Astrocyte of the cerebellum (primary cell): ENCODE results near the gene TNFAIP2.
"Not testable (repeated sequence)": the region's sequence is repeated elsewhere in the genome, so short reads cannot be mapped to it uniquely, and the experiment has no call there.

Experiments used
- DNase-seq: peaks from one replicate; pipeline ENCODE4 v3.0.0-alpha.2; 2011; ENCODE audit warnings: low read depth
- H3K4me3 ChIP-seq: 2 replicates; pipeline ENCODE4 v1.5.1; 2011; ENCODE audit warnings: mild to moderate bottlenecking, low read depth, low read length, moderate library complexity
- in situ Hi-C: cut with HindIII; loops from 2 replicates; pipeline ENCODE4 v1.10.0; 2017; ENCODE audit warnings: low sequenced_read_pairs
- TF ChIP-seq, protein P1 (sequence below): IDR thresholded peaks from 2 replicates; pipeline ENCODE4 v1.5.1; 2012; ENCODE audit warnings: low read length, low read depth, moderate library complexity, mild to moderate bottlenecking; ENCODE audit errors: missing control alignments

TNFAIP2 gene

DNA sequence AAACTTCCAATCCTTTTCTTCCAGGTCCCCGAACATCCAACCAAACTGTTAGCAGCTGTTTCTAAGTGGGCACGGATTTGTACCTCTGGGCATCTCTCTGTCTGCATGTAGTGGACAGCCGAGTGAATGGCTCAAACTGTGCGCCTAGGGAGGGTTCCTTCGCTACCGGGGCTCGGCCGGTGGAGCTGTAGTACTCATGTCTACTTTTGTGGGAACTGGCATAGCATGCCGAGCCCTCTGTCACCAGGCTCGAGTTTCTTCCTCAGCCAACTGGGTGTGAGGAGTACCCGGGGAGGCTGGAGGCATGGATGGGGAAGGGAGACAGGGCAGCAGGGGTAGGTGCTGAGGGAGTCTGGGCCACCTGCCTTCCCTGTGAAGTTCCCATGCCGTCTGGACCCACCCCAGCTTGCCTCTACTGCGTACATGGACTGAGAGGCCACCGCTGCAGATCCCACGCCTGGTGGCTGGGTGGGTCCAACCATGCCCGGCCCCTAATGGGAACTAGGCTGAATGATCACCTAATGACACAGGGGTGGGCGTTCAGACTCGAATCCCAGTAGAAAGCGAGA, 23.0 kb downstream of the TNFAIP2 start:
- no peak overlapping the region for H3K4me3 ChIP-seq
- TF ChIP-seq, protein P1, sequence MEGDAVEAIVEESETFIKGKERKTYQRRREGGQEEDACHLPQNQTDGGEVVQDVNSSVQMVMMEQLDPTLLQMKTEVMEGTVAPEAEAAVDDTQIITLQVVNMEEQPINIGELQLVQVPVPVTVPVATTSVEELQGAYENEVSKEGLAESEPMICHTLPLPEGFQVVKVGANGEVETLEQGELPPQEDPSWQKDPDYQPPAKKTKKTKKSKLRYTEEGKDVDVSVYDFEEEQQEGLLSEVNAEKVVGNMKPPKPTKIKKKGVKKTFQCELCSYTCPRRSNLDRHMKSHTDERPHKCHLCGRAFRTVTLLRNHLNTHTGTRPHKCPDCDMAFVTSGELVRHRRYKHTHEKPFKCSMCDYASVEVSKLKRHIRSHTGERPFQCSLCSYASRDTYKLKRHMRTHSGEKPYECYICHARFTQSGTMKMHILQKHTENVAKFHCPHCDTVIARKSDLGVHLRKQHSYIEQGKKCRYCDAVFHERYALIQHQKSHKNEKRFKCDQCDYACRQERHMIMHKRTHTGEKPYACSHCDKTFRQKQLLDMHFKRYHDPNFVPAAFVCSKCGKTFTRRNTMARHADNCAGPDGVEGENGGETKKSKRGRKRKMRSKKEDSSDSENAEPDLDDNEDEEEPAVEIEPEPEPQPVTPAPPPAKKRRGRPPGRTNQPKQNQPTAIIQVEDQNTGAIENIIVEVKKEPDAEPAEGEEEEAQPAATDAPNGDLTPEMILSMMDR, result no peak
- in situ Hi-C loops, result no loop called here
- no peak for DNase-seq

DNA sequence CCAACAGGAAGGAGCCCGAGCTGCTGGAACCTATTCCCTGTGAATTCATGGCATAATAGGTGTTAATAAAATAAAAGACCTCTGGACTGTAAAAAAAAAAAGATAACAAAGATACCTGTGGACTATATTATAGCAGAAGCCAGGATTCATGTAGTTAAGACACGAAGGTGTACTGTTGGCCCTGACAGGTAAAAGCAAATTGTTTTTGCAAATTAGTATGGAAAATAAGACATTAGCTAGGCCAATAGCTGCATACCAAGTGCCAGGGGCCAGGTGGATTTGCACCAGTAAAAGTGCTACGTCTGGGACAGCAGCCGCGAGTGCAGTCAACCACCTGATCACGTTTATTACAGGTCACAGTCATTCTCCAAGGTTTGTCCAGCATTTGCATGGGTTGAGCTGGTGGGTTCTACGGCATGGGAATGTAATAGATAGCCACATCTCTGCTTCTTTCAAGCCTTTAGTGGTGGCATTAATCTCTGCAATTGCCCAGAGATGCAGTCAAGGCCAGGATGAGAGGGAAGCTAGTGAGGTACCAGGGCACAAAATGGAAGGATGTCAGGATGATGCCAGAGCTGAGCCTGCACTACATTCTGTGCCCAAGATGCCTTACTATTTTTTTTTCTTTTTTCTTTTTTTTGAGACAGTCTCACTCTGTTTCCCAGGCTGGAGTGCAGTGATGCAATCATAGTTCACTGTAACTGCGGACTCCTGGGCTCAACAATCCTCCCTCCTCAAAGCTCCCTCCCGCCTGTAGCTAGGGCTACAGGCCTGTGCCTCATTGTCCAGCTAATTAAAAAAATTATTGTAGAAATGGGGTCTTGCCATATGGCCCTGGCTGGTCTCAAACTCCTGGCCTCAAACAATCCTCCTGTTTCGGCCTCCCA, 26.3 kb downstream of the TNFAIP2 start:
- DNase-seq, result no peak
- no peak overlapping the region for H3K4me3 ChIP-seq
- in situ Hi-C loops, result no loop called here
- TF ChIP-seq, protein P1, result no peak

DNA sequence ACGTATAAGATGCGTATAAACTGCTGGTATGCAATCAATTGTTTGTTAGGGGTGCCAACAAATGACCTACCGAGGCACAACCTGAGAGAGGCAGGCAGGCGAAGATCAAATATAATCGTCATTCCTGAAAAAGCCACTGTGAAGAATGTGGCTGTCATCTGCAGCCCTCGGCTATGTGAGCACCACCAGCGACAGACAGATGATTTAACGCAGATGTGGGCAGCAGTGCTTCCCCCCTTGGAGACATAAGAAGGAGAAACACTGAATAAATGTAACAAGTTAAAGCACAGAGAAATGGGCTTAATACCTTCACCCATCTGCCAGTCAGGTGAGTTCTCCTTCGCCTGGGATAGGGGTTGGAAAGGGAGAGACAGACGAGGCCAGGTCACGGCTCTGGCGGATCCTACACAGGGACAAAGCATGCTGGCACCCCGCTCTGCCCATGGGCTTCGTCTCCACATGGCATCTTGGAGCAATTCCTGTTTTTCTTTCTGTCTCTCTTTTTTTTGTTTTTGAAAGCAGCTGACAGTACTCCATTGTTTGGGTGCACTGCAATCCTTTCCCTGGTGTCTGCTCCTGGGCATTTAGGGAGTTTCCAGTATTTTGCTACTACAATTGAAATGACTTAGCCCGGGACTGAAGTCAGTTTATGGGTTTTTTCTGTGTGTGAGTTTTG, 28.1 kb downstream of the TNFAIP2 start:
- H3K4me3 ChIP-seq, result no peak overlapping the region
- in situ Hi-C loops, result no loop called here
- TF ChIP-seq, protein P1, result no peak
- DNase-seq, result no peak

DNA sequence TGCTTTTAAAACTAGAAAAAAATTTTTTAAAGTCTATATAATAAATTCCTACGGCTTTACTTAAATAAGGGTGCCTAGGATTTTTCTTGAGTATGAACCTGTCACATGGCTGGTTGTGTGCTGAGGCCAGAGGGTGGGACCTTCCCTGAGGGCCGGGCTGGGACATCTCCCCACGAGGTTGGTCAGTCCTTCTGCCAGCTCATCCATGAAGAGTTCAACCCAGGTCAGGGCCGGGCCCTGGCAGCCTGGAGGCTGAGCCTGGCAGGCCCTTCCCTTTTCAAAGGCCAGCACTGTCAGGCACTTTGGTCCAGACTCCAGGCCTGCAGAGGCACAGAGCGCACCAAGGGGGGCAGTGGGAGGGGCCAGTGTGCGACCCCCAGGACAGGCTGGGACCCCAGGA, 31.7 kb downstream of the TNFAIP2 start:
- in situ Hi-C loops, result loop anchor here (5.0 kb wide), 1 partner anchor 37 kb away; no protein-coding TSS in a partner anchor
- H3K4me3 ChIP-seq, result no peak overlapping the region
- no peak for DNase-seq
- TF ChIP-seq, protein P1, result no peak

DNA sequence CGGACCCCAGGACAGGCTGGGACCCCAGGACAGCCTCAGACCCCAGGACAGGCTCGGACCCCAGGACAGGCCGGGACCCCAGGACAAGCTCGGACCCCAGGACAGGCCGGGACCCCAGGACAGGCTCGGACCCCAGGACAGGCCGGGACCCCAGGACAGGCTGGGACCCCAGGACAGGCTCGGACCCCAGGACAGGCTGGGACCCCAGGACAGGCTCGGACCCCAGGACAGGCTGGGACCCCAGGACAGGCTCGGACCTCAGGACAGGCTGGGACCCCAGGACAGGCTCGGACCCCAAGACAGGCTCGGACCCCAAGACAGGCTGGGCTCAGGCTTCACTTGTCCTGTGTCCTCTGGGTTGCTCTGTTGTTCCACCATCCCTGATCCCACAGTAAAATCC, 32.2 kb downstream of the TNFAIP2 start:
- H3K4me3 ChIP-seq, DNase-seq: not testable (repeated sequence)
- in situ Hi-C loops, result loop anchor here (5.0 kb wide), 1 partner anchor 37 kb away; no protein-coding TSS in a partner anchor

DNA sequence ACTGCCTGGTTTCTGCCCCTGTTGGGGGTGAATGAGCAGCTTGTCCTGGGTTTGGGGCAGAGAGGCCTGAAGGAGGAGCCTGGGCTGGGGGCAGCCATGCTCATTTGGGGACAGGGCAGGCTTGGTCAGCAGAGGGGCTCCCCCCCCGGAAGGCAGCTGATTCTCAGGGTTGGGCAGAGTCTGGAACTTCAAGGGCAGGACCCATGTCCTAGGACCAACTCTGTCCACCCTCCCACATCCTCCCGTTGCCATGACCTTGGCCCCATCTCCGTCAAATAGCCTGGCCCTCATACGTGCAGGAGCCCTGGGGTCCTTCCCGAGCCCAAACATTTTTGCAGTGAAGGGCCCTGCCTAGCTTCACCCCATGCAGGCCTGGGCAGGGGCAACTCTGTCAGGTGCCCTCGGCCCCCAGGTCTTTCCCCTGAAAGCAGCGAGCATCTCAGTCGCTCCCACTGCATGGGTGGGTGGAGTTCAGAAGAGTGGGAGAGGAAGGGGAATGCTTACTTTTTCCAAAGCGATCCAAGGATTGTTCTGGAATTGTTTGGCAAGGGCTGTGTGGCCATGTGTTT, 32.6 kb downstream of the TNFAIP2 start:
- in situ Hi-C loops, result loop anchor here (5.0 kb wide), 1 partner anchor 36 kb away; no protein-coding TSS in a partner anchor
- H3K4me3 ChIP-seq, result no peak overlapping the region
- no peak for DNase-seq
- TF ChIP-seq, protein P1, result no peak
